Measurements from ENCODE around the gene SFXN5. TPM values are rescaled to one million over a fixed set of nuclear protein-coding genes. Genes with fewer than 3 reads are reported as not detected.

The SFXN5 gene
- total and polyA plus RNA-seq, 2 donors (not counting 3 experiments of a cell fraction or from before 2014, with no cell fraction given), result 18.7 to 28.6 TPM

- dilution Hi-C loops (cut with MboI; ENCODE audit: extremely low pct_ligation_motif_present, low sequenced_read_pairs), result no loop called here
- H3K27ac ChIP-seq (ENCODE audit: insufficient read depth, low read depth, low read length), result no peak overlapping the region
- CTCF ChIA-PET, result no interaction called here
Observed at GRCh38 chr2:73054980-73055379, 16.5 kb downstream of the SFXN5 start.

GRCh38 chr2:73053316-73054114 lies 18.0 kb downstream of the SFXN5 start:
- H3K4me1 ChIP-seq (ENCODE audit: control insufficient read depth, extremely low read depth, insufficient read depth, low read length), result no peaks in the 10 kb centered on the region
- no peak overlapping the region for H3K27ac ChIP-seq (ENCODE audit: insufficient read depth, low read depth, low read length)
- TF ChIP-seq POLR2A (IDR thresholded peaks at IDR 0.05; ENCODE audit: low read depth, low read length) (no peak), JUN (IDR thresholded peaks at IDR 0.05; ENCODE audit: borderline replicate concordance, insufficient read depth, insufficient read length, low read depth) (no peak), MAX (IDR thresholded peaks at IDR 0.05; ENCODE audit: insufficient read depth, insufficient read length) (no peak), CTCF (IDR thresholded peaks at IDR 0.05; ENCODE audit: extremely low read depth in 1 of 2, insufficient read depth in 1 of 2, low read depth in 1 of 2, low read length in 2 of 2) (no peak), GATA2 (IDR thresholded peaks at IDR 0.05; ENCODE audit: insufficient read depth, insufficient read length, low read depth, low read length) (no peak), POLR2AphosphoS5 (IDR thresholded peaks at IDR 0.05; ENCODE audit: insufficient read depth, low read depth, low read length) (no peak), EZH2 (IDR thresholded peaks at IDR 0.05; ENCODE audit: borderline replicate concordance, low read depth, low read length, severe bottlenecking) (no peak), FOS (IDR thresholded peaks at IDR 0.05; ENCODE audit: borderline replicate concordance, insufficient read depth, low read length) (no peak)
- BruUV-seq (replicated peaks), result no TSS peak
- no peaks in the 10 kb centered on the region for H3K9me3 ChIP-seq (replicated peaks; ENCODE audit: control insufficient read depth, insufficient read depth, low read length)
- dilution Hi-C loops (cut with MboI; ENCODE audit: extremely low pct_ligation_motif_present, low sequenced_read_pairs), result no loop called here
- no peaks in the 10 kb centered on the region for H3K79me2 ChIP-seq (ENCODE audit: control insufficient read depth, insufficient read depth, low read length)
- H3K4me3 ChIP-seq (replicated peaks in 1 of 3; ENCODE audit: insufficient read depth in 1 of 3, low read depth in 1 of 3, low read length in 3 of 3), result no peak overlapping the region
- peaks cover 2 to 6% of the 10 kb centered on the region in 2 experiments for H3K36me3 ChIP-seq (ENCODE audit: control insufficient read depth in 2 of 2, extremely low read depth in 1 of 2, insufficient read depth in 2 of 2, low read length in 2 of 2)
- H2AFZ ChIP-seq (ENCODE audit: low read depth, low read length), result no peak overlapping the region
- H3K4me2 ChIP-seq (ENCODE audit: insufficient read depth, low read length), result no peak overlapping the region
- intact Hi-C loops (cut with micrococcal nuclease), result no loop called here
- FAIRE-seq (no peak), DNase-seq (ENCODE audit: low read depth, low spot score) (no peak)
- no peaks in the 10 kb centered on the region for H4K20me1 ChIP-seq (replicated peaks; ENCODE audit: control insufficient read depth, extremely low read depth, insufficient read depth, low read length)
- no peak overlapping the region for H3K9ac ChIP-seq (replicated peaks; ENCODE audit: extremely low read depth, insufficient read depth, low read length)
- no peaks in the 10 kb centered on the region for H3K9me1 ChIP-seq (replicated peaks; ENCODE audit: control insufficient read depth, extremely low read depth, insufficient read depth, low read length)
- ChIA-PET CTCF (interaction anchor here (0.7 to 1.1 kb wide), 5 partner anchors 8 to 103 kb away, joined by 3 read pairs; no protein-coding TSS in a partner anchor), POLR2A (no interaction called here)
- H3K27me3 ChIP-seq (ENCODE audit: control insufficient read depth in 2 of 2, insufficient read depth in 2 of 2, low read length in 2 of 2), result no peaks in the 10 kb centered on the region

More at GRCh38 chr2:73054980-73055379, 16.5 kb downstream of the SFXN5 start:
- no peak for DNase-seq (ENCODE audit: low read depth, low spot score)
- Histone ChIP-seq H3K79me2 (ENCODE audit: control insufficient read depth, insufficient read depth, low read length) (peaks cover 5% of the 10 kb centered on the region), H3K9me3 (replicated peaks; ENCODE audit: control insufficient read depth, insufficient read depth, low read length) (no peaks in the 10 kb centered on the region), H3K36me3 (ENCODE audit: control insufficient read depth in 2 of 2, extremely low read depth in 1 of 2, insufficient read depth in 2 of 2, low read length in 2 of 2) (peaks cover 2 to 6% of the 10 kb centered on the region in 2 experiments), H3K4me2 (ENCODE audit: insufficient read depth, low read length) (no peak overlapping the region), H3K4me3 (replicated peaks in 1 of 3; ENCODE audit: insufficient read depth in 1 of 3, low read depth in 1 of 3, low read length in 3 of 3) (no peak overlapping the region), H3K4me1 (ENCODE audit: control insufficient read depth, extremely low read depth, insufficient read depth, low read length) (no peaks in the 10 kb centered on the region), H2AFZ (ENCODE audit: low read depth, low read length) (no peak overlapping the region), H3K9me1 (replicated peaks; ENCODE audit: control insufficient read depth, extremely low read depth, insufficient read depth, low read length) (no peaks in the 10 kb centered on the region), H3K9ac (replicated peaks; ENCODE audit: extremely low read depth, insufficient read depth, low read length) (no peak overlapping the region), H4K20me1 (replicated peaks; ENCODE audit: control insufficient read depth, extremely low read depth, insufficient read depth, low read length) (no peaks in the 10 kb centered on the region), H3K27me3 (ENCODE audit: control insufficient read depth in 2 of 2, insufficient read depth in 2 of 2, low read length in 2 of 2) (no peaks in the 10 kb centered on the region)
- intact Hi-C loops (cut with micrococcal nuclease), result no loop called here
- TF ChIP-seq JUN (IDR thresholded peaks at IDR 0.05; ENCODE audit: borderline replicate concordance, insufficient read depth, insufficient read length, low read depth), result no peak
- TF ChIP-seq POLR2AphosphoS5 (IDR thresholded peaks at IDR 0.05; ENCODE audit: insufficient read depth, low read depth, low read length), result no peak
- no peak for TF ChIP-seq MYC (IDR thresholded peaks at IDR 0.05; ENCODE audit: low read depth, low read length)
- no peak for TF ChIP-seq MAX (IDR thresholded peaks at IDR 0.05; ENCODE audit: insufficient read depth, insufficient read length)
- FAIRE-seq, result no peak
- no TSS peak for BruUV-seq (replicated peaks)
- POLR2A ChIA-PET, result no interaction called here
